Measurements from ENCODE around the gene MEGF10.

The MEGF10 gene

DNA sequence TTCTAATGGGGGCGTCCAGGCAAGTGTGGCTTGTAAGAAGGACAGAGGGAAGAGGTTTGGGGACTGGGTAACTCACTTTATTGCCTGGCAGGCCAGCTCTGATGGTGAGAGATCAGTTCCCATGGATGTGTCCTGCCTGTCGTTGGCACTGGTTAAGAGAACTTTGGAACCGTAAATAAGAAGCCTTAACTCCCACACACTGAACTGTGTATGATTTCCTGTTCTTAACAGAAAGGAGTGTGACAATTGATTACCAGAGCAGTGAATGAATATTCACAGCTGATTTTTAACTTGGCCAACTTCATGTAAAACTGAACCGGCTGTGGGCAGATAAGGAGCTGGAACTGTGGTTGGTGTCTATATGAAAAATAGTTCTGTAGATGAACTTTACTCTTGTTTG, 63.2 kb downstream of the MEGF10 start:
- no peak overlapping the region for H3K27ac ChIP-seq
- H3K27me3 ChIP-seq, result no peaks in the 10 kb centered on the region
- no peak overlapping the region for H3K4me2 ChIP-seq
- TF ChIP-seq Cebpa-rat (IDR thresholded peaks at IDR 0.05), result no peak
- H3K4me3 ChIP-seq, result no peak overlapping the region
- no peak overlapping the region for H3K9ac ChIP-seq
- H3K36me3 ChIP-seq, result no peaks in the 10 kb centered on the region
- no peaks in the 10 kb centered on the region for H4K20me1 ChIP-seq
- no peaks in the 10 kb centered on the region for H3K9me3 ChIP-seq (replicated peaks in 1 of 11)
- peaks cover 0 to 7% (median 0%) of the 10 kb centered on the region in 10 experiments; a peak in 2 of 20 replicates for H3K4me1 ChIP-seq

DNA sequence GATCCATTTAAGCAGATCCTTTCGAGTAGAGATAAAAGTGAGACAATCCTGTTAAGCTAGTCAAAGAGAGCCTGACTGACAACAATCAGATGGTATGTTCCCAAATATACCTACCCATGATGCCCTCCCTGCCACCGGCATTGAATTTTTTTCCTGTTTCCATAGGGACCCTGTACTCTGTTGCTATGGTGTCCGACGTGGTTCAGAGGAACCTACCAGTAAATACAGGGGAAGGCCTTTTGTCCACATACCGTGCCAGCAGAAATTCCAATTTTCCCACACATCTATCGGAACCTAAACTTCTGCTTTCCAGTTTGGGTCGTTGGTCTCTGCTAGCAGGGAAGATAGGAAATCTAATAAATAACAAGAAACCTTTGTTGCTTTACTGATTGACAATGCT, 64.7 kb downstream of the MEGF10 start:
- Histone ChIP-seq H3K27me3 (no peaks in the 10 kb centered on the region), H3K4me2 (no peak overlapping the region), H3K9ac (no peak overlapping the region), H3K36me3 (no peaks in the 10 kb centered on the region), H3K4me1 (peaks cover 0 to 2% (median 0%) of the 10 kb centered on the region in 10 experiments; a peak in 2 of 20 replicates), H3K9me3 (replicated peaks in 1 of 11) (no peaks in the 10 kb centered on the region), H3K27ac (no peak overlapping the region), H3K4me3 (no peak overlapping the region), H4K20me1 (no peaks in the 10 kb centered on the region)
- no peak for TF ChIP-seq Cebpa-rat (IDR thresholded peaks at IDR 0.05)

DNA sequence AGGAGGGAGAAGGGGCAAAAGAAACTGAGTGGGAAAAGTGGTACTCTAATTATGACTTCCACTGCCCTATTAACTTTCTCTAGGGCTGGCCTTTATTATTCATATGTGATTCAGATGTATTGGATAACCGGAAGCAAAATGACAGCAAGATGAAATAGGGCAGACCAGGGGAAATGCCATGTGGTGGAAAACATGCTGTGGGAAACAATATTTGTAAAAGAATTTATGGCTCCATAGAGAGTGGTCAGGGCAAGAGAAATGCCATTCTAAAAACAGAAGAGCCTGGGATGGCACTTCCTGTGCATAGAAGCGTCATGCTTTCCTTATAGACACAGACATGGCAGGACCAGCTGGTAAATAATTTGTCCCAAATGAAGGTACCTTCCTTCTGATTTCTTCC, 67.7 kb downstream of the MEGF10 start:
- Histone ChIP-seq H4K20me1 (no peaks in the 10 kb centered on the region), H3K4me3 (no peak overlapping the region), H3K9ac (no peak overlapping the region), H3K27ac (no peak overlapping the region), H3K27me3 (no peaks in the 10 kb centered on the region), H3K36me3 (no peaks in the 10 kb centered on the region), H3K4me2 (no peak overlapping the region), H3K9me3 (replicated peaks in 1 of 11) (no peaks in the 10 kb centered on the region), H3K4me1 (no peaks in the 10 kb centered on the region)
- TF ChIP-seq Cebpa-rat (IDR thresholded peaks at IDR 0.05), result no peak

DNA sequence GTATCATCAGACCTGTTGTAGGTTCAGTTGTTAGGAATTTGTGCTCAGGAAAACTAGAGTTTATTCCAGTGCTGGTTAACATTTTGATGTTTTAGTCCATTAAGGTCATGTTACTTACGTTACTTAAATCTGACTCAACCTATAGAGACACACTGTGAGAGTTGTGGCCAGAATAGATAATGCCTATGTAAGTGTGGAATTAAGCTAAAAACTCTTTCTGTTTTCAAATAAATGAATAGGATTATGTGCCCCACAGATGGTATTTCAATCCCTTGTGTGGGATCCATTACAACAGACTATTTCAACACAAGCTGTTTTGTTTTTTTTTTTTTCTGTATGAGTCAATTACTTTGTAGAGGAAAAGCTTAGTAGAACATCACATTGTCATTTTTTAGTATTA, 68.1 kb downstream of the MEGF10 start:
- Histone ChIP-seq H3K4me2 (no peak overlapping the region), H4K20me1 (no peaks in the 10 kb centered on the region), H3K4me3 (no peak overlapping the region), H3K4me1 (no peaks in the 10 kb centered on the region), H3K9me3 (replicated peaks in 1 of 11) (no peaks in the 10 kb centered on the region), H3K27ac (no peak overlapping the region), H3K9ac (no peak overlapping the region), H3K27me3 (no peaks in the 10 kb centered on the region), H3K36me3 (no peaks in the 10 kb centered on the region)
- TF ChIP-seq Cebpa-rat (IDR thresholded peaks at IDR 0.05), result no peak

DNA sequence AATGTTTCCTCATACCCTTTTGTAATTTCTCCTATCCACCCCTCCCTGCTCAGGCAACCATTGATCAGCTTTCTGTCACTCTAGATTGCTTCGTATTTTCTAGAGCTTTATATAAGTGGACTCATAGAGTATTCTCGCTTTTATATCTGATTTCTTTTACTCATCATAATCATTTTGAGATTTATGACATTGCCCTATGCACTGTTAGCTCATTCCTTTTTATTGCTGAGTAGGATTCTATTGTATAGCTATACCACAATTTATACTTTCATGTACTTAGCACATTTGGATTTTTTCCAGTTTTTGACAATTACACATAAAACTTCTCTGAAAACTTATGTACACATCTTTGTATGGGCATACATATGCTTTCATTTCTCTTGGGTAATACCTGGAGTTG, 68.9 kb downstream of the MEGF10 start:
- no peaks in the 10 kb centered on the region for H3K36me3 ChIP-seq
- no peak overlapping the region for H3K9ac ChIP-seq
- H3K4me1 ChIP-seq, result no peaks in the 10 kb centered on the region
- H3K27me3 ChIP-seq, result no peaks in the 10 kb centered on the region
- TF ChIP-seq Cebpa-rat (IDR thresholded peaks at IDR 0.05), result no peak
- no peaks in the 10 kb centered on the region for H4K20me1 ChIP-seq
- H3K4me3 ChIP-seq, result no peak overlapping the region
- no peak overlapping the region for H3K27ac ChIP-seq
- no peak overlapping the region for H3K4me2 ChIP-seq
- no peaks in the 10 kb centered on the region for H3K9me3 ChIP-seq (replicated peaks in 1 of 11)

DNA sequence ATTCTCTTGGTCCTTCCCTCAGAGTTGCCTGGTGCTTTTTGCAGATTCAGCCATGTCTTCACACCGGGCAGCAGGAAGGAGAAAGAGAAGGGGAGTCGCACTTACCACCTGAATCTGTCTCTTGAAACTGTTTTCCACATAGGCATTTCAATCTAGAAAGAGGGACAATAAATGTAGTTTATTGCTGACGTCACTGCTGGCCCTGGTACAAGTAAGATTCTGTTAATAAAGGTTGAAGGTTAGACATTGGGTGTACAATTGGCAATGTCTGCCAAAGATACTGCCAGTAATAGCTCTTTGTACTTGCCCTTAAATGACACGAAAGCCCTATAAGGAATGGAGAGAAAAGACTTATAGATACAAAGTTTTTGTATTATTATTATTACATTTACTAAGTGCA, 72.8 kb downstream of the MEGF10 start:
- Histone ChIP-seq H3K9ac (no peak overlapping the region), H3K4me3 (no peak overlapping the region), H3K4me2 (no peak overlapping the region), H3K4me1 (no peaks in the 10 kb centered on the region), H3K9me3 (replicated peaks in 1 of 11) (no peaks in the 10 kb centered on the region), H3K27ac (no peak overlapping the region), H3K27me3 (no peaks in the 10 kb centered on the region), H4K20me1 (no peaks in the 10 kb centered on the region), H3K36me3 (no peaks in the 10 kb centered on the region)
- TF ChIP-seq Cebpa-rat (IDR thresholded peaks at IDR 0.05), result no peak

DNA sequence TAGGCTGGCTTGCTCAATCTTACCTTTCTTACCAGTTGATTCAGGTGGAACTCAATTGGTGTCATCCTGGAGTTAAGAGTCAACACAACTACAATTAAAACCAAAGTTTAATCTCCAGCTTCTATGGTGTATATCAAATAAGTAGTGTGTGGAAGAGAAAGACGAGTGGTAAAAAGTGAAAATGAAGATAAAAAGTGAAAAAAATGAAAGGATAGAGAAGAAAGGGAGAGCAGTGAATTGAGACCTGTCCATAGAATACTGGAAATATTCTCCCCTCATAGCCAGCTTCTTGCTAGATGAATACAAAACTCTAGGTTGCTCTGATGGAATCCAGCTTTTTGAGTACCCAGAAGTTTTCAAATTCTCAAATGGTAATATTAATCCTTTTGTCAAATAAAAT, 76.4 kb downstream of the MEGF10 start:
- H4K20me1 ChIP-seq, result no peaks in the 10 kb centered on the region
- no peak for TF ChIP-seq Cebpa-rat (IDR thresholded peaks at IDR 0.05)
- no peaks in the 10 kb centered on the region for H3K36me3 ChIP-seq
- no peak overlapping the region for H3K9ac ChIP-seq
- no peaks in the 10 kb centered on the region for H3K4me1 ChIP-seq
- H3K27me3 ChIP-seq, result no peaks in the 10 kb centered on the region
- no peak overlapping the region for H3K4me2 ChIP-seq
- H3K9me3 ChIP-seq (replicated peaks in 1 of 11), result no peaks in the 10 kb centered on the region
- no peak overlapping the region for H3K27ac ChIP-seq
- H3K4me3 ChIP-seq, result no peak overlapping the region

DNA sequence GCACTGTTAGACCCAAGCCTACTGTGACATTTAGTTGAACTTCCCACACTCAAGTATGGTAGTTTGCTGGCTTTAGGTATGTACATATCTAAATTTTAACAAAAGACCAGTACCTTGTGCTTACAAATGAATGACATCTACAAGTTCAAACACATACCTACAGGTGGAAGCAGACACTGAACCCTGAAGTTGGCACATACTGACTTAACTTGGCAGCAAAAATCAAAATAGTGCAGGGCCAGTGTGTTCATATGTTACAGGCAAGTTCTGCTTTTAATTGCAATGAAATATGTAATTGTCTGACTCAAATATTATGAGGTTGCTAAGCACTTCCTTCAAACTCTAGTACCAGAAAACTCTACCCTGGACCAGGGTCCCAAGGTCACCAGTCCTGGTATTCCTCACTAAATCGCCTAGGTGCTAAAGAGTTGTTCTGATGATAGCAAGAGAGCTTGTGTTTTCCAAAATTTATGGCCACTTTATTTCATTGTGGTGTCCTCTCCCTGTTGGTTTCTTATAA, 77.4 kb downstream of the MEGF10 start:
- no peaks in the 10 kb centered on the region for H3K27me3 ChIP-seq
- no peaks in the 10 kb centered on the region for H4K20me1 ChIP-seq
- H3K4me2 ChIP-seq, result no peak overlapping the region
- TF ChIP-seq Cebpa-rat (IDR thresholded peaks at IDR 0.05), result no peak
- H3K9ac ChIP-seq, result no peak overlapping the region
- H3K36me3 ChIP-seq, result no peaks in the 10 kb centered on the region
- no peak overlapping the region for H3K4me3 ChIP-seq
- H3K27ac ChIP-seq, result no peak overlapping the region
- no peaks in the 10 kb centered on the region for H3K4me1 ChIP-seq
- H3K9me3 ChIP-seq (replicated peaks in 1 of 11), result no peaks in the 10 kb centered on the region

DNA sequence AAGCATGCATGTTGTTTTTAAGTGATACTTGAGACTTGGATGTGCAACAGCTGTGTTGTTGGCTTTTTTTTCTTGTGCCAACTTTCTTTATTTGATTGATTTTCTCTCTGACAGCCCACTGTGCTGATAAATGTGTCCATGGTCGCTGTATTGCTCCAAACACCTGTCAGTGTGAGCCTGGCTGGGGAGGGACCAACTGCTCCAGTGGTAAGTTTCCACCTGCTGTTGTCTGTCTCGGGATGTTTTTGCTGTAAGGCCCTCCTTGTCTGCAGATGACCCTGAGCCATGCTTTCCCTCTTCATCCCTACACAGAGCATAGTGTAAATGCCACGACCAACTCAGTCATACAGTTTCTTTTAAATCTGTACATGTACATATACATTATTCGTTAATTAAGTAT, 79.2 kb downstream of the MEGF10 start:
- Histone ChIP-seq H3K4me2 (no peak overlapping the region), H3K9me3 (replicated peaks in 1 of 11) (no peaks in the 10 kb centered on the region), H3K27ac (no peak overlapping the region), H3K27me3 (no peaks in the 10 kb centered on the region), H4K20me1 (no peaks in the 10 kb centered on the region), H3K36me3 (no peaks in the 10 kb centered on the region), H3K9ac (no peak overlapping the region), H3K4me1 (no peaks in the 10 kb centered on the region), H3K4me3 (no peak overlapping the region)
- no peak for TF ChIP-seq Cebpa-rat (IDR thresholded peaks at IDR 0.05)

DNA sequence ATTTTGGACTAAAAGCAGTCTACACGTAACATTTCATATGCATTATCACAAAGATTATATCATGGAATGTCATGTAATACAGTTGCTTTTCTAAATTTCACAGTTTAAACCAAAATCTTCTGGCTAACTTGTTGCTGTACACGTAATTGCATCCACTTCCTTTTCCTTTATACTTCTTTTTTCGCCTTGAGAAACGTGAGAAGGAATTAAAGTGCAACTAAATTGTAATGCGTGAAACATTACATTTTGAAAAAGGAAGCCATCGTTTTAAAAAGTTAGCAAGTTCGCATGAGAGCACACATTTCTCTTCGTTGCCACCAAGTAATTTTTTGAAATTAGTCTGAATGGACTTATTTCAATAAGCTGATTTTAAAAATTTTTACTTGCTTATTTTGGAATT, 80.0 kb downstream of the MEGF10 start:
- Histone ChIP-seq H3K27me3 (no peaks in the 10 kb centered on the region; a peak in 1 of 22 replicates), H3K4me1 (no peaks in the 10 kb centered on the region), H3K4me2 (no peak overlapping the region), H3K9ac (no peak overlapping the region), H3K4me3 (no peak overlapping the region), H3K27ac (no peak overlapping the region), H3K9me3 (replicated peaks in 1 of 11) (no peaks in the 10 kb centered on the region), H3K36me3 (no peaks in the 10 kb centered on the region), H4K20me1 (no peaks in the 10 kb centered on the region)
- no peak for TF ChIP-seq Cebpa-rat (IDR thresholded peaks at IDR 0.05)
